Smooth muscle cell (in vitro differentiated cells): Measurements from ENCODE around the gene LRRC8E. TPM values are rescaled to one million over a fixed set of nuclear protein-coding genes. Genes with fewer than 3 reads are reported as not detected.
A peak's percentile ranks its signal among the peaks of the same experiment; 100 is the strongest.

ENCODE experiments used
- DNase-seq: peaks from one replicate; lab custom pipeline; 2025; ENCODE audit not compliant: unreplicated experiment; lab: John Stamatoyannopoulos, UW
- H2AFZ ChIP-seq: fragments of 200-600 bp; sonication (generic); 2 replicates; pipeline ENCODE4 v1.6.0; 2016; ENCODE audit warnings: antibody characterized with exemption, low read depth, mild to moderate bottlenecking
- H3F3A ChIP-seq: fragments of 200-600 bp; sonication (generic); 2 replicates; pipeline ENCODE4 v1.6.0; 2017; ENCODE audit warnings: antibody characterized with exemption, low read depth
- H3K27ac ChIP-seq: fragments of 200-600 bp; sonication (generic); 2 replicates; pipeline ENCODE4 v1.5.1; 2016; ENCODE audit warnings: low read depth, mild to moderate bottlenecking
- H3K27me3 ChIP-seq: fragments of 200-600 bp; sonication (generic); 2 replicates; pipeline ENCODE4 v1.6.1; 2016; ENCODE audit warnings: low read depth, mild to moderate bottlenecking
- H3K36me3 ChIP-seq: fragments of 200-600 bp; sonication (generic); 2 replicates; pipeline ENCODE4 v1.5.1; 2016; ENCODE audit warnings: low read depth
- H3K4me1 ChIP-seq: fragments of 200-600 bp; sonication (generic); 2 replicates; pipeline ENCODE4 v1.5.1; 2016; ENCODE audit warnings: low read depth
- H3K4me2 ChIP-seq: fragments of 200-600 bp; sonication (generic); 2 replicates; pipeline ENCODE4 v1.6.0; 2016; ENCODE audit warnings: mild to moderate bottlenecking
- H3K4me3 ChIP-seq: fragments of 200-600 bp; sonication (generic); 2 replicates; pipeline ENCODE4 v1.5.1; 2016; ENCODE audit warnings: mild to moderate bottlenecking
- H3K79me2 ChIP-seq: fragments of 200-600 bp; sonication (generic); 2 replicates; pipeline ENCODE4 v1.6.0; 2016; ENCODE audit warnings: low read depth, mild to moderate bottlenecking
- H3K9ac ChIP-seq: fragments of 200-600 bp; sonication (generic); 2 replicates; pipeline ENCODE4 v1.6.0; 2016; ENCODE audit warnings: low read depth
- H3K9me3 ChIP-seq: fragments of 200-600 bp; sonication (generic); replicated peaks from 2 replicates; pipeline ENCODE4 v1.5.1; 2016; ENCODE audit warnings: low read depth
- H4K20me1 ChIP-seq: fragments of 200-600 bp; sonication (generic); 2 replicates; pipeline ENCODE4 v1.6.0; 2016; ENCODE audit warnings: low read depth
- WGBS: methylation state at CpG from one replicate; pipeline ENCODE4 v1.1.7; 2016; ENCODE audit warnings: low lambda C conversion rate; 5-methylcytosine and 5-hydroxymethylcytosine counted together
- polyA plus RNA-seq: library from polyadenylated mRNA; unstranded; fragments of >200 nt; fragmentation: Nextera tagmentation; extraction: Ambion mirVana; gene quantifications from 2 replicates; pipeline ENCODE4 v1.2.1, GENCODE V29; 2016
- total RNA-seq: library from RNA; depleted of rRNA; stranded (reverse); fragments of >200 nt; gene quantifications from 2 replicates; pipeline ENCODE4 v1.2.3, GENCODE V29; 2014
- TF ChIP-seq, protein P1 (sequence below): fragments of 200-600 bp; sonication (generic); IDR thresholded peaks from 2 replicates; pipeline ENCODE4 v1.5.1; 2017; ENCODE audit warnings: borderline replicate concordance, mild to moderate bottlenecking, antibody characterized with exemption; ENCODE audit not compliant: insufficient read depth, poor library complexity, severe bottlenecking

Gene LRRC8E
- total and polyA plus RNA-seq, 2 experiments from 2014 or later, result 7.4 to 7.8 TPM

DNA sequence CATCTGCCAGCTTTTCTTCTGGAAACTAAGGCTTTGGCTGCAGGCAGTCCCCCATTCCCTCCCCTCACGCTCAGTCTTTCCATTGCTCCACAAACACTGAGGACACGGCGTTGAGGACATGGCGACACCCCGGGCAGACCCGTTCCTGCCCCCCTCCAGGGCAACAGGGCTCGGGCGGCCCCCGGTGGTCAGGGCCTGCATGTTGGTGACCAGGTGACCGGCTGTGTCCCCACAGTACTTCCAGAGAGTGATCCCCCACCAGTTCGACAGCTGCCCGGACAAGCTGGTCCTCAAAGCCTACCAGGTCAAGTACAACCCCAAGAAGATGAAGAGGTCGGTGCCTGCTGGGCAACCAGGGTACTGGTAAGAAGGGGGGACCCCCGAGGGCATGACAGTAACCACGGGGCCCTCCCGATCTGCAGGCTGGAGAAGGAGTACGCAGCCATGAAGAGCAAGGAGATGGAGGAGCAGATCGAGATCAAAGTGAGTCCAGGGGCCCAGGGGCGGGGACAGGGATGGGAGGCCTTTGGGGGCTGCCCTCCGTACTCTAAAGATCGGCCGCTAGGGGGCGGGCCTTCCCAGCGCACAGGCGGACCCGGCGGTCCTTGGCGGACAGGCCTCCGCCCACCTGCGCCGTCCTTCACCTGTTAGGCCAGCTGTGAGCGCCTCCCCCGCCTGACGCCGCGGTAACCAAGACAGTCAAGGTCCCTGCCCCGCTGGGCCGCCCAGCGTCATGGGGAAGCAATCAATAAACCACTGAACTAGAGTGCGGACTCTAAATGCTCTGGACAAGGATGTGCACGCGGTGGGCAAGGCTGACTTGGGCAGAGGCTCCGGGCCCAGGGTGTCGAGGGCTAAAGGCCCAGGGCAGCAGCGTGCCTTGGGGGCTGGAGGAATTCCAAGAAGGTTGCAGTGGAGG is 35.2 kb upstream of the LRRC8E start:
- H4K20me1 ChIP-seq, result peaks cover 9% of the 10 kb centered on the region
- H3K27ac ChIP-seq, result no peak overlapping the region
- H3K4me3 ChIP-seq, result no peak overlapping the region
- H3K79me2 ChIP-seq, result no peaks in the 10 kb centered on the region
- peak overlapping the region; percentile 69 for H3K4me2 ChIP-seq
- H3K36me3 ChIP-seq, result no peaks in the 10 kb centered on the region
- peaks cover 5% of the 10 kb centered on the region for H3K4me1 ChIP-seq
- no peaks in the 10 kb centered on the region for H3F3A ChIP-seq
- WGBS, result 32% methylated on average over 45 of the region's 45 CpGs
- DNase-seq, result peak; percentile 33
- TF ChIP-seq, protein P1, sequence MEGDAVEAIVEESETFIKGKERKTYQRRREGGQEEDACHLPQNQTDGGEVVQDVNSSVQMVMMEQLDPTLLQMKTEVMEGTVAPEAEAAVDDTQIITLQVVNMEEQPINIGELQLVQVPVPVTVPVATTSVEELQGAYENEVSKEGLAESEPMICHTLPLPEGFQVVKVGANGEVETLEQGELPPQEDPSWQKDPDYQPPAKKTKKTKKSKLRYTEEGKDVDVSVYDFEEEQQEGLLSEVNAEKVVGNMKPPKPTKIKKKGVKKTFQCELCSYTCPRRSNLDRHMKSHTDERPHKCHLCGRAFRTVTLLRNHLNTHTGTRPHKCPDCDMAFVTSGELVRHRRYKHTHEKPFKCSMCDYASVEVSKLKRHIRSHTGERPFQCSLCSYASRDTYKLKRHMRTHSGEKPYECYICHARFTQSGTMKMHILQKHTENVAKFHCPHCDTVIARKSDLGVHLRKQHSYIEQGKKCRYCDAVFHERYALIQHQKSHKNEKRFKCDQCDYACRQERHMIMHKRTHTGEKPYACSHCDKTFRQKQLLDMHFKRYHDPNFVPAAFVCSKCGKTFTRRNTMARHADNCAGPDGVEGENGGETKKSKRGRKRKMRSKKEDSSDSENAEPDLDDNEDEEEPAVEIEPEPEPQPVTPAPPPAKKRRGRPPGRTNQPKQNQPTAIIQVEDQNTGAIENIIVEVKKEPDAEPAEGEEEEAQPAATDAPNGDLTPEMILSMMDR, result peak; percentile 82
- H2AFZ ChIP-seq, result no peak overlapping the region
- H3K9ac ChIP-seq, result no peak overlapping the region
- H3K27me3 ChIP-seq, result no peaks in the 10 kb centered on the region
- H3K9me3 ChIP-seq, result no peaks in the 10 kb centered on the region

GRCh38 chr19:7853770-7854128 is 34.6 kb upstream of the LRRC8E start:
- TF ChIP-seq, protein P1, result no peak
- Histone ChIP-seq H3K4me2 (no peak overlapping the region), H3K9ac (no peak overlapping the region), H3K4me3 (no peak overlapping the region), H3F3A (no peaks in the 10 kb centered on the region), H3K9me3 (no peaks in the 10 kb centered on the region), H3K27ac (no peak overlapping the region), H3K27me3 (no peaks in the 10 kb centered on the region), H4K20me1 (peaks cover 9% of the 10 kb centered on the region), H2AFZ (no peak overlapping the region), H3K36me3 (no peaks in the 10 kb centered on the region), H3K4me1 (peaks cover 10% of the 10 kb centered on the region), H3K79me2 (no peaks in the 10 kb centered on the region)
- no peak for DNase-seq
- 68% methylated on average over 12 of the region's 12 CpGs for WGBS

- TF ChIP-seq, protein P1, result no peak
- Histone ChIP-seq H3F3A (no peaks in the 10 kb centered on the region), H3K4me2 (no peak overlapping the region), H3K9me3 (no peaks in the 10 kb centered on the region), H3K9ac (no peak overlapping the region), H3K27ac (no peak overlapping the region), H3K36me3 (no peaks in the 10 kb centered on the region), H3K4me3 (no peak overlapping the region), H3K4me1 (peaks cover 10% of the 10 kb centered on the region), H4K20me1 (no peaks in the 10 kb centered on the region), H2AFZ (no peak overlapping the region), H3K27me3 (peaks cover 3% of the 10 kb centered on the region), H3K79me2 (no peaks in the 10 kb centered on the region)
- DNase-seq, result no peak
- WGBS, result 87% methylated on average over 25 of the region's 26 CpGs
Observed at GRCh38 chr19:7855426-7856108, 32.7 kb upstream of the LRRC8E start.
